HG03175 (cell line): ENCODE results near the gene PRAC1.
"Not testable (repeated sequence)": the region's sequence is repeated elsewhere in the genome, so short reads cannot be mapped to it uniquely, and the experiment has no call there.

Experiments
- ATAC-seq: cut with Tn5 transposase; IDR thresholded peaks from one replicate; pipeline ENCODE4 v1.9.1; 2021; ENCODE audit warnings: mild to moderate bottlenecking, moderate library complexity; ENCODE audit not compliant: unreplicated experiment

The PRAC1 gene

GRCh38 chr17:48727415-48728175, 5.3 kb upstream of the PRAC1 start:
- no peak for ATAC-seq

- no peak for ATAC-seq
Measured at GRCh38 chr17:48726916-48727286, 4.6 kb upstream of the PRAC1 start.

GRCh38 chr17:48726114-48726915, 4.0 kb upstream of the PRAC1 start:
- ATAC-seq, result no peak

- ATAC-seq, result no peak
Measured at GRCh38 chr17:48725288-48726064, 3.2 kb upstream of the PRAC1 start.

GRCh38 chr17:48725004-48725287, 2.6 kb upstream of the PRAC1 start:
- ATAC-seq, result no peak

- no peak for ATAC-seq
Measured at GRCh38 chr17:48724251-48725003, 2.1 kb upstream of the PRAC1 start.

GRCh38 chr17:48723423-48724250, 1.3 kb upstream of the PRAC1 start:
- no peak for ATAC-seq

- no peak for ATAC-seq
Measured at GRCh38 chr17:48722915-48723422, 651 bp upstream of the PRAC1 start, which contains the start of gene PRAC2. Gene PRAC2, plus strand, starts transcription at chr17:48723185. Its CDS starts 1,226 bp downstream, at chr17:48724411.

- ATAC-seq, result no peak
Measured at GRCh38 chr17:48721009-48721402, 1.3 kb downstream of the PRAC1 start.

- ATAC-seq, result no peak
Measured at GRCh38 chr17:48720266-48721008, 1.9 kb downstream of the PRAC1 start.

- ATAC-seq, result no peak
Measured at GRCh38 chr17:48719642-48720265, 2.6 kb downstream of the PRAC1 start.

GRCh38 chr17:48718761-48719641, 3.3 kb downstream of the PRAC1 start:
- no peak for ATAC-seq

- ATAC-seq, result no peak
Measured at GRCh38 chr17:48718227-48718760, 4.0 kb downstream of the PRAC1 start.

GRCh38 chr17:48717367-48718226, 4.7 kb downstream of the PRAC1 start:
- ATAC-seq, result no peak

- ATAC-seq, result not testable (repeated sequence)
Measured at GRCh38 chr17:48716549-48716948, 5.8 kb downstream of the PRAC1 start.
